GM18505 (cell line): Measurements from ENCODE around the gene DPYD.

Experiments
- ATAC-seq: cut with Tn5 transposase; IDR thresholded peaks from one replicate; pipeline ENCODE4 v1.9.1; 2021; ENCODE audit not compliant: unreplicated experiment
- POLR2A ChIP-seq: IDR thresholded peaks from 4 replicates; pipeline ENCODE4 v1.6.1; 2011; ENCODE audit warnings: borderline replicate concordance; ENCODE audit not compliant: insufficient read depth, insufficient read length; ENCODE audit errors: extremely low read depth

The DPYD gene

GRCh38 chr1:97920832-97921571 lies at the start of gene DPYD:
Gene DPYD, minus strand, starts transcription at chr1:97921034. Its CDS starts 112 bp downstream, at chr1:97920922.
- TF ChIP-seq POLR2A: peak; percentile 74
- peak; percentile 94 for ATAC-seq

GRCh38 chr1:97960470-97960869 lies 39.6 kb upstream of the DPYD start:
- no peak for ATAC-seq

GRCh38 chr1:97947695-97948094 lies 26.9 kb upstream of the DPYD start:
- no peak for TF ChIP-seq POLR2A
- ATAC-seq: no peak

More at GRCh38 chr1:97960470-97960869, 39.6 kb upstream of the DPYD start:
- no peak for TF ChIP-seq POLR2A

- no peak for ATAC-seq
- no peak for TF ChIP-seq POLR2A
These were observed 22.5 kb upstream of the DPYD start for GRCh38 chr1:97943354-97943753.

- TF ChIP-seq POLR2A: no peak
These were observed 21.6 kb upstream of the DPYD start for GRCh38 chr1:97942161-97943123.

GRCh38 chr1:97938285-97938642 lies 17.4 kb upstream of the DPYD start:
- TF ChIP-seq POLR2A: no peak
- no peak for ATAC-seq

More at GRCh38 chr1:97942161-97943123, 21.6 kb upstream of the DPYD start:
- no peak for ATAC-seq

- no peak for TF ChIP-seq POLR2A
- ATAC-seq: no peak
These were observed 16.1 kb upstream of the DPYD start for GRCh38 chr1:97936976-97937375.

- TF ChIP-seq POLR2A: no peak
- ATAC-seq: no peak
These were observed 13.7 kb upstream of the DPYD start for GRCh38 chr1:97934491-97934890.

GRCh38 chr1:97929874-97930851 lies 9.3 kb upstream of the DPYD start:
- ATAC-seq: no peak

GRCh38 chr1:97926017-97926708 lies 5.3 kb upstream of the DPYD start:
- no peak for ATAC-seq
- TF ChIP-seq POLR2A: no peak

More at GRCh38 chr1:97929874-97930851, 9.3 kb upstream of the DPYD start:
- no peak for TF ChIP-seq POLR2A

GRCh38 chr1:97925151-97925550 lies 4.3 kb upstream of the DPYD start:
- no peak for ATAC-seq
- no peak for TF ChIP-seq POLR2A

GRCh38 chr1:97923811-97924210 lies 3.0 kb upstream of the DPYD start:
- no peak for TF ChIP-seq POLR2A
- ATAC-seq: no peak

GRCh38 chr1:97920276-97920831 lies 480 bp downstream of the DPYD start:
- ATAC-seq: no peak
- TF ChIP-seq POLR2A: no peak
